MM.1S (cell line): Measurements from ENCODE around the gene GTF2IRD2.
"Not testable (repeated sequence)": the region's sequence is repeated elsewhere in the genome, so short reads cannot be mapped to it uniquely, and the experiment has no call there.

Experiments
- DNase-seq: peaks from one replicate; pipeline ENCODE4 v3.0.0-alpha.2; 2015
- H2AFZ ChIP-seq: fragments of 300-600 bp; sonication (generic); 2 replicates; pipeline ENCODE4 v1.6.0; 2016; ENCODE audit warnings: antibody characterized with exemption, low read length
- H3F3A ChIP-seq: fragments of 300-600 bp; sonication (generic); 2 replicates; pipeline ENCODE4 v1.6.1; 2016; ENCODE audit warnings: mild to moderate bottlenecking, antibody characterized with exemption, low read length, moderate library complexity, mixed read lengths; ENCODE audit not compliant: insufficient read depth
- H3K27ac ChIP-seq: fragments of 300-600 bp; sonication (generic); 2 replicates; pipeline ENCODE4 v1.5.1; 2016; ENCODE audit warnings: mild to moderate bottlenecking, low read length
- H3K27me3 ChIP-seq: fragments of 300-600 bp; sonication (generic); replicated peaks from 2 replicates; pipeline ENCODE4 v1.6.0; 2016; ENCODE audit warnings: low read length; ENCODE audit not compliant: insufficient read depth
- H3K36me3 ChIP-seq: fragments of 300-600 bp; sonication (generic); replicated peaks from 2 replicates; pipeline ENCODE4 v1.6.1; 2016; ENCODE audit warnings: mild to moderate bottlenecking, low read length, mixed read lengths; ENCODE audit not compliant: insufficient read depth
- H3K4me1 ChIP-seq: fragments of 300-600 bp; sonication (generic); 2 replicates; pipeline ENCODE4 v1.6.1; 2016; ENCODE audit warnings: low read length, mixed read lengths
- H3K4me2 ChIP-seq: fragments of 300-600 bp; sonication (generic); 2 replicates; pipeline ENCODE4 v1.6.0; 2016; ENCODE audit warnings: low read depth, low read length
- H3K4me3 ChIP-seq: fragments of 300-600 bp; sonication (generic); 2 replicates; pipeline ENCODE4 v1.5.1; 2016; ENCODE audit warnings: low read length, mixed read lengths
- H3K79me2 ChIP-seq: fragments of 300-600 bp; sonication (generic); 2 replicates; pipeline ENCODE4 v1.6.1; 2016; ENCODE audit warnings: mixed run types, low read length, mixed read lengths
- H3K9ac ChIP-seq: fragments of 300-600 bp; sonication (generic); 2 replicates; pipeline ENCODE4 v1.6.1; 2016; ENCODE audit warnings: low read length, mixed read lengths
- H3K9me2 ChIP-seq: fragments of 300-600 bp; sonication (generic); replicated peaks from 2 replicates; pipeline ENCODE4 v1.6.1; 2016; ENCODE audit warnings: mild to moderate bottlenecking, low read length, mixed read lengths; ENCODE audit not compliant: insufficient read depth
- H3K9me3 ChIP-seq: fragments of 300-600 bp; sonication (generic); replicated peaks from 2 replicates; pipeline ENCODE4 v1.6.1; 2016; ENCODE audit warnings: mild to moderate bottlenecking, low read length, mixed read lengths; ENCODE audit not compliant: insufficient read depth
- H4K20me1 ChIP-seq: fragments of 300-600 bp; sonication (generic); 2 replicates; pipeline ENCODE4 v1.6.1; 2016; ENCODE audit warnings: mild to moderate bottlenecking, low read length, moderate library complexity, mixed read lengths; ENCODE audit not compliant: insufficient read depth

Gene GTF2IRD2

DNA sequence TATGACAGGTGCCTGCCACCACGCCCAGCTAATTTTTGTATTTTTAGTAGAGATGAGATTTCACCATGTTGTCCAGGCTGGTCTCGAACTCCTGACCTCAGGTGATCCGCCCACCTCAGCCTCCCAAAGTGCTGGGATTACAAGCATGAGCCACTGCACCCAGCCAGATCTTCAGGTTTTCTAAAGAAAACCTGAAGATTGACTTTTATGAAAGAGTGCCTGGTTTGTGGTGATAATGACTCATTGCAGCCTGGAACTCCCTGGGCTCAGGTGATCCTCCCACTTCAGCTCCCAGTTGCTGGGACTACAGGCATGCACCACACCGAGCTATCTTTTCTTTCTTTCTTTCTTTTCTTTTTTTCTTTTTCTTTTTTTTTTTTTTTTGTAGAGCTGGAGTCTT lies 52.8 kb downstream of the GTF2IRD2 start:
- H3K79me2 ChIP-seq, DNase-seq, H3K4me1 ChIP-seq, H2AFZ ChIP-seq, H3K27ac ChIP-seq, H3K9ac ChIP-seq, H3K4me2 ChIP-seq, H3K9me2 ChIP-seq, H4K20me1 ChIP-seq, H3K36me3 ChIP-seq, H3K27me3 ChIP-seq, H3F3A ChIP-seq, H3K9me3 ChIP-seq, H3K4me3 ChIP-seq: not testable (repeated sequence)

DNA sequence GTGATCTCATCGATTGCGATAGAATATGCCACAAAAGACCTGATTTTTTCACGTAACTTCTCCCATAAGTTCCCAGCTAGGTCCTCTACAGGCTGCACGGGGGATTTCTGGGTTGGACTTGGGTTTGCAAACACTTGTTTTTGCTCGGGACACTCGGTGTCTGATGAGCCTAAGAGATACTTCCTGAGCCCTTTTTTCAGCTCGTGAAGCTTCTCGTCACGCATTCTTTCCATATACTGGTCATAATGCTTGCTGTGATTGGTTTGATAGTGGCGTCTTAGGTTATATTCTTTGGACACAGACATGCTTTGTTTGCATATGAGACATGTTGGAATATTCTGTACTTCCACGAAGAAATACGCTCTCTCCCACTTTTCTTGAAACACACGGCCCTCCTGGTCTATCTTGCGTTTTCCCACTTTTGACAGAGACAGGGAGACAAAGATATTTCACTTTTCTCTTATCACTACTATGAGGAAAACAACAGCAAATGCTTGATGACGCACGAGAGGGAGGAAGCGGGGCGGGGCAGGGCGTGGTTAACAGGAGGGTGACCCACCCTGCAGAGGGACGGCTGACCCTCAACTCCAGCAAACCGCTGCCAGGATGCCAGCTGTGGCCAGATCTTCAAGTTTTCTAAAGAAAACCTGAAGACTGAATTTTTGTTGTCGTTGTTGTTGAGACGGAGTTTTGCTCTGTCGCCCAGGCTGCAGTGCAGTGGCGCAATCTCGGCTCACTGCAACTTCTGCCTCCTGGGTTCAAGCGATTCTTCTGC lies 53.4 kb downstream of the GTF2IRD2 start:
- not testable (repeated sequence) for H3K9me3 ChIP-seq, H2AFZ ChIP-seq, H3K27ac ChIP-seq, DNase-seq, H3K9me2 ChIP-seq, H3K79me2 ChIP-seq, H3K4me2 ChIP-seq, H3K4me1 ChIP-seq, H3K9ac ChIP-seq, H3K27me3 ChIP-seq, H3K4me3 ChIP-seq, H4K20me1 ChIP-seq, H3K36me3 ChIP-seq, H3F3A ChIP-seq

DNA sequence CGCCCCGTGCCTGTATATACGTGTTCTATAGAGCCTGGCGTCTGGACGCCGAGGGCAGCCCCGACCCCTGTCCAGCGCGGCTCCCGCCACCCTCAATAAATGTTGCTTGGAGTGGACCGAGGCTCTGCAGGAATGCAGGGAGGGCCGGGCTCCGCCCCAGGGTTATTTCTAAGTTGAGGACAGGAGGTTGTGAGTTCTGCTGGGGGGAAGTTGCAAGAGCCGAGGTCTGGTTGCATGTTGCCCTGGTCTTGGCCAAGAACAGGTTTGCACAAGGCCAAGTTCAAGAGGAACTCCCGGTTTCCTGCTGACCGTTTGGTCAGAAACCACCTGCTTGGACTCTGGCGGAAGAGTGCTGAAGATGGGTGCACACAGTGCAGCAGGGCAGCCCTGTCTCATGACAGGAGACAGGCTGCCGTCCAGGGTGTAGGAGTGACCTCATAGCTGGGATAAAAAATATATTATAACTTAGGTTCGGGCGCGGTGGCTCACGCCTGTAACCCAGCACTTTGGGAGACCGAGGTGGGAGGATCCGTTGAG lies 62.1 kb downstream of the GTF2IRD2 start:
- not testable (repeated sequence) for H4K20me1 ChIP-seq, H3K27me3 ChIP-seq, H3K4me2 ChIP-seq, H3K9ac ChIP-seq, H3F3A ChIP-seq, H3K27ac ChIP-seq, H3K79me2 ChIP-seq, H2AFZ ChIP-seq, H3K9me3 ChIP-seq, DNase-seq, H3K4me1 ChIP-seq, H3K9me2 ChIP-seq, H3K36me3 ChIP-seq, H3K4me3 ChIP-seq

DNA sequence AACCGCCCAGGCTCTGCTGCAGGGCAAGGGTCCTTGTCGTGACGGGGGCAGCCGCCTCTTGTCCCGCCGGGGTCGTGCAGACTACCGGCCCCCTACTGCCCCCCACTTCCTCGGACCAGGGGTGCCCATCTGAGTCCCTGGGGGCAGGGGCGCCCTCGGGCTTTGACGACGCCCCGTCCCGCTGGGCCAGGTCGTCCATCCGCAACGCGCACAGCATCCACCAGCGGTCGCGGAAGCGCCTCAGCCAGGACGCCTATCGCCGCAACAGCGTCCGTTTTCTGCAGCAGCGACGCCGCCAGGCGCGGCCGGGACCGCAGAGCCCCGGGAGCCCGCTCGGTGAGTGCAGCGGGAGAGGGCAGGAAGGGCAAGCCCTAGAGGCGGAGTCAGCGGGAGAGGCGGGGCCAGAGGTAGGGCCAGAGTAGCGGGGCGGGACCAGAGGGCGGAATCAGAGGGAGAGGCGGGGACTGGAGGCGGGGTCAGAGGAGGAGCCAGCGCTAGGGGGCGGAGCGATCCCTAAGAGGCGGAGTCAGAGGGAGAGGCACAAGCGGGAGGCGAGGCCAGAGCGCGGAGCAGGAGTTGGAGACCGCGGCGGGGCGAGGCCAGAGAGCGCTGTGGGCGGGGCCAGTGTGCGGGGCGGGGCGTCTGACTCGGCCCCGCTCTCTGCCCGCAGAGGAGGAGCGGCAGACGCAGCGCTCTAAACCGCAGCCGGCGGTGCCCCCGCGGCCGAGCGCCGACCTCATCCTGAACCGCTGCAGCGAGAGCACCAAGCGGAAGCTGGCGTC lies 62.8 kb downstream of the GTF2IRD2 start:
- not testable (repeated sequence) for H3F3A ChIP-seq, H3K4me3 ChIP-seq, H3K36me3 ChIP-seq, H3K9me3 ChIP-seq, H3K27me3 ChIP-seq, H3K9ac ChIP-seq, H3K9me2 ChIP-seq, H3K27ac ChIP-seq, H3K79me2 ChIP-seq, H3K4me1 ChIP-seq, H3K4me2 ChIP-seq, H4K20me1 ChIP-seq, H2AFZ ChIP-seq
- peak; percentile 79 for DNase-seq

DNA sequence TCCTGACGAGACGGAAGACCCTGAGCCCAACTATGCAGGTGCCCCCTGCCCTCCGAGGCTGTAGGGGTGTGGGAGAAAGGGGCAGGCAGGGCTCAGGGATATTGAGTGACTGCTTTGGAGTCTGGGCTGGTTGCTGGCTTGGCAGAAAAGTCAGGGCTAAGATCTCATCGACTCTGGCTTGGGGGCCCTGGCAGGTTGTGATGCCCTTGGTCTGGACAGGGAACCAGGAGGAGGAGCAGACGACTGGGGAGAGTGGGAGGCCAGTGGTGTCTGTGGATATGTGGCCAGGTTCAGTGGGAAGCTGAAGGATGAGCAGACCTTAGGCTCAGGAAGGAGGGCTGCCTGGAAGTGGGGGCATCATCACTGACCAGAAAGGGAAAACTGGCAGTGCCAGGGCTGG lies 67.8 kb downstream of the GTF2IRD2 start:
- H3K9me2 ChIP-seq, H3F3A ChIP-seq, H2AFZ ChIP-seq, H3K9ac ChIP-seq, H3K79me2 ChIP-seq, H3K4me1 ChIP-seq, H3K27me3 ChIP-seq, H3K4me2 ChIP-seq, H3K27ac ChIP-seq, H3K36me3 ChIP-seq, H3K4me3 ChIP-seq, H3K9me3 ChIP-seq, DNase-seq, H4K20me1 ChIP-seq: not testable (repeated sequence)

DNA sequence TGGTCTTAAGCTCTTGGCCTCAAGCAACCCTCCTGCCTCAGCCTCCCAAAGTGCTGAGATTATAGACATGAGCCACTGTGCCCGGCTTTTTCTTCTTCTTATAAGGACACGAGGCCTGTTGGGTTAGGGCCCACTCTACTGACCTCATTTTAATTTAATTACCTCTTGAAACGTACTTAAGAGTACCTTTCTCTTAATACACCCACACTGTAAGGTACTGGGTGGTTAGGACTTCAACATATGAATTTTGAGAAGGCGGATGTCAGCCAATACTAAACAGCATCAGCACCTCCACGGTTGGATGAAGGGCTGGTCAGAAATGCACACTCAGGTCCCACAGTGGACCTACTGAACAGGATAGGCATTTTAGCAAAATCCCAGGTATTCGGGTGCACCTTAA lies 69.7 kb downstream of the GTF2IRD2 start:
- H3K27me3 ChIP-seq, H3F3A ChIP-seq, H4K20me1 ChIP-seq, H3K9me2 ChIP-seq, H3K4me3 ChIP-seq, H3K9ac ChIP-seq, H2AFZ ChIP-seq, H3K36me3 ChIP-seq, H3K4me2 ChIP-seq, H3K4me1 ChIP-seq, H3K27ac ChIP-seq, H3K9me3 ChIP-seq, H3K79me2 ChIP-seq, DNase-seq: not testable (repeated sequence)

DNA sequence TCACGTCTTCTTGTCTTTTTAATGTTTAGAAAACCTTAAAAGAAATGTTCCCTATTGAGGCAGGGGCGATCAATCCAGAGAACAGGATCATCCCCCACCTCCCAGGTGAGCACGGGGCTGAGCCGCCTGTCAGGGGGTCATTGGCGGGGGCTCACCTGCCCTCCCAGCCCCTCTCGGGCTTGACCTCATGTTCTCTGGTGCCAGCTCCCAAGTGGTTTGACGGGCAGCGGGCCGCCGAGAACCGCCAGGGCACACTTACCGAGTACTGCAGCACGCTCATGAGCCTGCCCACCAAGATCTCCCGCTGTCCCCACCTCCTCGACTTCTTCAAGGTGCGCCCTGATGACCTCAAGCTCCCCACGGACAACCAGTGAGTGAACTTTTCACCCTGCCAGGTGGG lies 72.4 kb downstream of the GTF2IRD2 start:
- H3K27me3 ChIP-seq, H3K36me3 ChIP-seq, H3K4me1 ChIP-seq, H3K9me2 ChIP-seq, H3K27ac ChIP-seq, DNase-seq, H2AFZ ChIP-seq, H3K9ac ChIP-seq, H3K4me2 ChIP-seq, H4K20me1 ChIP-seq, H3F3A ChIP-seq, H3K4me3 ChIP-seq, H3K79me2 ChIP-seq, H3K9me3 ChIP-seq: not testable (repeated sequence)

DNA sequence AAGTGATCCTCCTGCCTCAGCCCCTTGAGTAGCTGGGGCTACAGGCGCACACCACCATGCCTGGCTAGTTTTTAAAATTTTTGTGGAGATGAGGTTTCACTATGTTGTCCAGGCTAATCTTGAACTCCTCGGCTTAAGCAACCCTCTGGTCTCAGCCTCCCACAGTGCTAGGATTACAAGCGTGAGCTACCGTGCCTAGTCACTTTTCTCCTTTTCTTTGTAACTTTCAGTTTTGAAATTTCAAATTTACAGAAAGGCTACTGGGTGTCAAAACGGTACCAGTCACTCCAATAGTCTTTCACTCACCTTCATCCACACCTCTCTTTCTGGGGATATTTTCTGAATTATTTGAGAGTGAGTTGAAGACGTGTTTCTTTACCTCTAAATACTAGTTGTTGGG lies 76.3 kb downstream of the GTF2IRD2 start:
- not testable (repeated sequence) for H3K9me2 ChIP-seq, DNase-seq, H3K27me3 ChIP-seq, H2AFZ ChIP-seq, H3K4me2 ChIP-seq, H3K9me3 ChIP-seq, H3K27ac ChIP-seq, H3F3A ChIP-seq, H3K36me3 ChIP-seq, H3K9ac ChIP-seq, H3K4me3 ChIP-seq, H4K20me1 ChIP-seq, H3K4me1 ChIP-seq, H3K79me2 ChIP-seq
